PC-9 (cell line): ENCODE data around the gene ARHGAP26. TPM values are rescaled to one million over a fixed set of nuclear protein-coding genes. Genes with fewer than 3 reads are reported as not detected.

Experiments
- BruUV-seq: library from RNA; stranded (reverse); fragments of 400-500 nt; replicated peaks from 2 replicates; lab custom pipeline; 2021; lab: Mats Ljungman, UMichigan
- CTCF ChIA-PET: fragments of 300-600 bp; sonication (Branson Sonifier 250); formaldehyde crosslinking; loops from one replicate; lab custom pipeline; 2022; ENCODE audit warnings: antibody characterized with exemption; lab: Charles Lee
- POLR2A ChIA-PET: fragments of 300-600 bp; sonication (Branson Sonifier 250); formaldehyde crosslinking; loops from one replicate; lab custom pipeline; 2022; ENCODE audit warnings: antibody characterized with exemption; ENCODE audit not compliant: unreplicated experiment; lab: Charles Lee
- DNase-seq, 2 experiments: peaks; one replicate each; pipeline versions ENCODE4 v3.0.0 to v3.0.0-alpha.2; 2015 to 2022; ENCODE audit warnings: mixed read lengths in 1 of 2
- H2AFZ ChIP-seq: fragments of 200-600 bp; sonication (generic); 2 replicates; pipeline ENCODE4 v1.8.1; 2017; ENCODE audit warnings: antibody characterized with exemption
- H3F3A ChIP-seq: fragments of 200-600 bp; sonication (generic); 2 replicates; pipeline ENCODE4 v1.8.1; 2017; ENCODE audit warnings: antibody characterized with exemption, mild to moderate bottlenecking, low read depth; ENCODE audit not compliant: insufficient read depth
- H3K27ac ChIP-seq: fragments of 200-600 bp; sonication (generic); 2 replicates; pipeline ENCODE4 v1.6.1; 2016; ENCODE audit warnings: mixed run types
- H3K27me3 ChIP-seq: fragments of 200-600 bp; sonication (generic); 2 replicates; pipeline ENCODE4 v1.6.1; 2016; ENCODE audit warnings: low read depth, mixed run types; ENCODE audit not compliant: insufficient read depth
- H3K36me3 ChIP-seq: fragments of 200-600 bp; sonication (generic); 2 replicates; pipeline ENCODE4 v1.6.1; 2016; ENCODE audit warnings: low read depth, mixed run types
- H3K4me1 ChIP-seq: fragments of 200-600 bp; sonication (generic); replicated peaks from 2 replicates; pipeline ENCODE4 v1.6.1; 2016; ENCODE audit warnings: mixed run types; ENCODE audit not compliant: insufficient read depth
- H3K4me2 ChIP-seq: fragments of 200-600 bp; sonication (generic); 2 replicates; pipeline ENCODE4 v1.6.1; 2017; ENCODE audit warnings: mixed run types
- H3K4me3 ChIP-seq: fragments of 200-600 bp; sonication (generic); 2 replicates; pipeline ENCODE4 v1.6.1; 2016; ENCODE audit warnings: mixed run types
- H3K79me2 ChIP-seq: fragments of 200-600 bp; sonication (generic); 2 replicates; pipeline ENCODE4 v1.6.1; 2017; ENCODE audit warnings: low read depth, mixed run types
- H3K9me2 ChIP-seq: fragments of 200-600 bp; sonication (generic); 2 replicates; pipeline ENCODE4 v1.8.1; 2017; ENCODE audit warnings: mild to moderate bottlenecking; ENCODE audit not compliant: insufficient read depth
- H3K9me3 ChIP-seq: fragments of 200-600 bp; sonication (generic); 2 replicates; pipeline ENCODE4 v1.8.1; 2016; ENCODE audit warnings: low read depth; ENCODE audit not compliant: insufficient read depth
- H4K20me1 ChIP-seq: fragments of 200-600 bp; sonication (generic); 2 replicates; pipeline ENCODE4 v1.8.1; 2017; ENCODE audit not compliant: insufficient read depth
- CTCF ChIP-seq: fragments of 200-600 bp; sonication (generic); conservative IDR thresholded peaks from 2 replicates; pipeline ENCODE4 v1.6.1; 2017; ENCODE audit warnings: mixed run types, antibody characterized with exemption, mild to moderate bottlenecking, moderate library complexity
- EZH2 ChIP-seq: fragments of 200-600 bp; sonication (generic); IDR thresholded peaks from 2 replicates; pipeline ENCODE4 v1.8.0; 2017; ENCODE audit warnings: antibody characterized with exemption, low read depth
- intact Hi-C: fragments of 100-400 bp; cut with micrococcal nuclease; formaldehyde crosslinking; loops from one replicate; pipeline ENCODE4 v1.10.0; 2022; ENCODE audit not compliant: unreplicated experiment
- total RNA-seq: library from RNA; stranded (reverse); gene quantifications from 2 replicates; pipeline ENCODE4 v1.2.3, GENCODE V29; 2021

ARHGAP26 gene
- total RNA-seq, 1 experiment from 2014 or later, result 29.7 TPM

GRCh38 chr5:143017541-143017940, 247.4 kb downstream of the ARHGAP26 start:
- Histone ChIP-seq H4K20me1 (no peaks in the 10 kb centered on the region), H3F3A (no peaks in the 10 kb centered on the region), H3K36me3 (no peaks in the 10 kb centered on the region), H3K4me3 (no peak overlapping the region), H3K9me3 (no peaks in the 10 kb centered on the region), H3K27ac (no peak overlapping the region), H3K27me3 (no peaks in the 10 kb centered on the region), H3K4me2 (no peak overlapping the region), H3K4me1 (no peaks in the 10 kb centered on the region), H3K9me2 (no peaks in the 10 kb centered on the region), H3K79me2 (no peaks in the 10 kb centered on the region), H2AFZ (no peak overlapping the region)
- intact Hi-C loops, result loop anchor here (1.0 kb wide), 1 partner anchor 385 kb away; no protein-coding TSS in a partner anchor
- POLR2A ChIA-PET, result no interaction called here
- CTCF ChIA-PET, result no interaction called here
- no peak for DNase-seq
- no TSS peak for BruUV-seq
- no peak for TF ChIP-seq CTCF
- no peak for TF ChIP-seq EZH2

GRCh38 chr5:143017992-143018391, 247.8 kb downstream of the ARHGAP26 start:
- Histone ChIP-seq H3K79me2 (no peaks in the 10 kb centered on the region), H4K20me1 (no peaks in the 10 kb centered on the region), H3K27ac (no peak overlapping the region), H3K4me3 (no peak overlapping the region), H3F3A (no peaks in the 10 kb centered on the region), H3K9me3 (no peaks in the 10 kb centered on the region), H3K4me1 (no peaks in the 10 kb centered on the region), H2AFZ (no peak overlapping the region), H3K4me2 (no peak overlapping the region), H3K36me3 (no peaks in the 10 kb centered on the region), H3K27me3 (no peaks in the 10 kb centered on the region), H3K9me2 (no peaks in the 10 kb centered on the region)
- intact Hi-C loops, result loop anchor here (1.0 kb wide), 1 partner anchor 384 kb away; no protein-coding TSS in a partner anchor
- TF ChIP-seq EZH2 (no peak), CTCF (no peak)
- ChIA-PET CTCF (no interaction called here), POLR2A (no interaction called here)
- BruUV-seq, result no TSS peak
- no peak for DNase-seq

GRCh38 chr5:143019157-143019556, 249.0 kb downstream of the ARHGAP26 start:
- H3K4me2 ChIP-seq, result no peak overlapping the region
- no peaks in the 10 kb centered on the region for H3K9me2 ChIP-seq
- no TSS peak for BruUV-seq
- intact Hi-C loops, result no loop called here
- H3K4me1 ChIP-seq, result no peaks in the 10 kb centered on the region
- no peaks in the 10 kb centered on the region for H3F3A ChIP-seq
- H3K36me3 ChIP-seq, result no peaks in the 10 kb centered on the region
- H2AFZ ChIP-seq, result no peak overlapping the region
- no peaks in the 10 kb centered on the region for H3K27me3 ChIP-seq
- TF ChIP-seq EZH2, result no peak
- TF ChIP-seq CTCF, result no peak
- CTCF ChIA-PET, result no interaction called here
- no peaks in the 10 kb centered on the region for H3K79me2 ChIP-seq
- no peak overlapping the region for H3K4me3 ChIP-seq
- H3K27ac ChIP-seq, result no peak overlapping the region
- no peaks in the 10 kb centered on the region for H3K9me3 ChIP-seq
- no peaks in the 10 kb centered on the region for H4K20me1 ChIP-seq
- POLR2A ChIA-PET, result interaction anchor here (0.7 kb wide), 1 partner anchor 376 kb away, joined by 3 read pairs; no protein-coding TSS in a partner anchor
- DNase-seq, result no peak
